Measurements from ENCODE around the gene KRTAP9-2.

KRTAP9-2 gene

DNA sequence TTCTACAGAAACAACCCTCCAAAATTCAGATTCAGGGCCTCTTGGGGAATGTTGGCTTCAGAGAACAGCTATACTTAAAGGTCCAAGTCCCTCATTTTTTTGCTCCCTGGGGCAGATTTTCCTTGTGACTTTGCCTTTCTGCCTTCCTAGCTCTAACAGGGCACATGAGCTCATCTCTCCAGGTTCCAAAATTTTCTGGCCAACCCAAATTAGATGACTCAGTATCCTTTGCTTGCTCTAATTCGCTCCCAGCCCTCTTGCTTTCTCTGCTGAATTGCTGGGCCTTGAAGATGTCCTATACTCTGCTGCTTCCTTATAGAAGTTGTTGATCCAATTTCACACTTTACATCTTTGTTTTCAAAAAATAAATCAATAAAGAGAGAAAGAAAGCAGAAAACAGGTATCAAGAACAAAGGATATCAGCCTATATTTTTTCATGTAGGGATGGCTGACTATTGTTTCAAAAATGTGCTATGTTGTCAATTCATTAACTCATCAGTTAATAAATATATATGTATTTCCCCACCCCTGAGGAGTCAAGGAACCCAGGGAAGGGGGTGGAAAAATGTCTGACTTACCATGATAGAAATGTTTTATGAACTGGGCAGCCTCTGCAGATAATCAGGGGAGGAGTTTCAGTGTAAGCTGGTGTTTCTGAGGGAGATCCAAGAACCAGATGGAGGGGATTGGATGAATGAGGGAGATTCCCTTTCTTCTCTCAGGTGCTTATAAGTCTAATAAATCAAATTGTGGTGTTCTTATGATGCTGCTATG is 47.4 kb upstream of the KRTAP9-2 start:
- TF ChIP-seq EP300 (IDR thresholded peaks at IDR 0.05; ENCODE audit: borderline replicate concordance): no peak
- TF ChIP-seq EGR1 (IDR thresholded peaks at IDR 0.05): no peak
- no peak for TF ChIP-seq TCF12 (IDR thresholded peaks at IDR 0.05; ENCODE audit: low read depth)

DNA sequence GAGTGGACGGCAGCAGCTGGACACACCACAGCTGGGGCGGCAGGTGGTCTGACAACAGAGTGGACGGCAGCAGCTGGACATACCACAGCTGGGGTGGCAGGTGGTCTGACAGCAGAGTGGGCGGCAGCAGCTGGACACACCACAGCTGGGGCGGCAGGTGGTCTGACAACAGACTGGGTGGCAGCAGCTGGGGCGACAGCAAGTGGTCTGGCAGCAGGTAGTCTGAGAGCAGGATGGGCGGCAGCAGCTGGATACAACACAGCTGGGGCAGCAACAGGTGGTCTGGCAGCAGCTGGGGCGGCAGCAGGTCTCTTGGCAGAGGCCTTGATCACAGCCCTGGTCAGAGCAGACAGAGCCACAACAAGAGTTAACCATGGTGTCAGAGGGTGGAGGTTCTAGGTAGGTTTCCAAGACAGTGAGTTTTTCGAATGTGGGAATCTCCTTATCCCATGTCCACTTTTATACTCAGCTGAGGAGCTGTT is 41.9 kb upstream of the KRTAP9-2 start, which contains the start of gene KRTAP4-1:
Gene KRTAP4-1 (minus strand): TSS at position 432 of the 482 bp plus-strand sequence. CDS start 57 bp downstream, at position 375.
- TF ChIP-seq, protein P1, sequence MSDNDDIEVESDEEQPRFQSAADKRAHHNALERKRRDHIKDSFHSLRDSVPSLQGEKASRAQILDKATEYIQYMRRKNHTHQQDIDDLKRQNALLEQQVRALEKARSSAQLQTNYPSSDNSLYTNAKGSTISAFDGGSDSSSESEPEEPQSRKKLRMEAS (IDR thresholded peaks at IDR 0.05): no peak
- TF ChIP-seq NFIC (IDR thresholded peaks at IDR 0.05) (no peak), EP300 (IDR thresholded peaks at IDR 0.05; ENCODE audit: borderline replicate concordance) (no peak), RAD21 (IDR thresholded peaks at IDR 0.05; ENCODE audit: low read depth) (no peak), TCF12 (IDR thresholded peaks at IDR 0.05; ENCODE audit: low read depth) (no peak), TAF1 (IDR thresholded peaks at IDR 0.05; ENCODE audit: low read depth) (no peak), TEAD4 (IDR thresholded peaks at IDR 0.05) (no peak)
- TF ChIP-seq, protein P2, sequence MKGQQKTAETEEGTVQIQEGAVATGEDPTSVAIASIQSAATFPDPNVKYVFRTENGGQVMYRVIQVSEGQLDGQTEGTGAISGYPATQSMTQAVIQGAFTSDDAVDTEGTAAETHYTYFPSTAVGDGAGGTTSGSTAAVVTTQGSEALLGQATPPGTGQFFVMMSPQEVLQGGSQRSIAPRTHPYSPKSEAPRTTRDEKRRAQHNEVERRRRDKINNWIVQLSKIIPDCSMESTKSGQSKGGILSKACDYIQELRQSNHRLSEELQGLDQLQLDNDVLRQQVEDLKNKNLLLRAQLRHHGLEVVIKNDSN (IDR thresholded peaks at IDR 0.05): no peak
- TF ChIP-seq, protein P3, sequence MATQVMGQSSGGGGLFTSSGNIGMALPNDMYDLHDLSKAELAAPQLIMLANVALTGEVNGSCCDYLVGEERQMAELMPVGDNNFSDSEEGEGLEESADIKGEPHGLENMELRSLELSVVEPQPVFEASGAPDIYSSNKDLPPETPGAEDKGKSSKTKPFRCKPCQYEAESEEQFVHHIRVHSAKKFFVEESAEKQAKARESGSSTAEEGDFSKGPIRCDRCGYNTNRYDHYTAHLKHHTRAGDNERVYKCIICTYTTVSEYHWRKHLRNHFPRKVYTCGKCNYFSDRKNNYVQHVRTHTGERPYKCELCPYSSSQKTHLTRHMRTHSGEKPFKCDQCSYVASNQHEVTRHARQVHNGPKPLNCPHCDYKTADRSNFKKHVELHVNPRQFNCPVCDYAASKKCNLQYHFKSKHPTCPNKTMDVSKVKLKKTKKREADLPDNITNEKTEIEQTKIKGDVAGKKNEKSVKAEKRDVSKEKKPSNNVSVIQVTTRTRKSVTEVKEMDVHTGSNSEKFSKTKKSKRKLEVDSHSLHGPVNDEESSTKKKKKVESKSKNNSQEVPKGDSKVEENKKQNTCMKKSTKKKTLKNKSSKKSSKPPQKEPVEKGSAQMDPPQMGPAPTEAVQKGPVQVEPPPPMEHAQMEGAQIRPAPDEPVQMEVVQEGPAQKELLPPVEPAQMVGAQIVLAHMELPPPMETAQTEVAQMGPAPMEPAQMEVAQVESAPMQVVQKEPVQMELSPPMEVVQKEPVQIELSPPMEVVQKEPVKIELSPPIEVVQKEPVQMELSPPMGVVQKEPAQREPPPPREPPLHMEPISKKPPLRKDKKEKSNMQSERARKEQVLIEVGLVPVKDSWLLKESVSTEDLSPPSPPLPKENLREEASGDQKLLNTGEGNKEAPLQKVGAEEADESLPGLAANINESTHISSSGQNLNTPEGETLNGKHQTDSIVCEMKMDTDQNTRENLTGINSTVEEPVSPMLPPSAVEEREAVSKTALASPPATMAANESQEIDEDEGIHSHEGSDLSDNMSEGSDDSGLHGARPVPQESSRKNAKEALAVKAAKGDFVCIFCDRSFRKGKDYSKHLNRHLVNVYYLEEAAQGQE (IDR thresholded peaks at IDR 0.05; ENCODE audit: low read depth): no peak

DNA sequence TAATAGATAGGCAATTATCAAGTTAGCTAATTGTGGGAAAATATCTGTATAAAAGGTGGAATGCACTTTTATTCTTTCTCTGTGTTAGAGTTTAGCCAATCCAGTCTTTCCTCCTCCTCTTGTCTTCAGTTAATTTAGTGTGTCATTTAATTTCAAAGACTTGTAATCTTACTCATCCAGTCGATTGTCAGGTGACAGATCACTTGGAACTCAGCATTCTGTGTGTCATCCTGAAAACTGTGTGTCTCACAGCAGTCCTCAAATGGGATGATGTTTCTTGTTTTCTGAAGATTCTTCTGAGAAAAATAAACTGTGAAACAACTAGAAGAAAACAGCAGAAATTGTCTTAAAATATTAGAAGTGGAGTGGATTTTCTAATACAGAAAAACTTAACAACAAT is 41.4 kb upstream of the KRTAP9-2 start:
- TF ChIP-seq TCF12 (IDR thresholded peaks at IDR 0.05; ENCODE audit: low read depth) (no peak), TAF1 (IDR thresholded peaks at IDR 0.05; ENCODE audit: low read depth) (no peak), NFIC (IDR thresholded peaks at IDR 0.05) (no peak), TEAD4 (IDR thresholded peaks at IDR 0.05) (no peak), RAD21 (IDR thresholded peaks at IDR 0.05; ENCODE audit: low read depth) (no peak), CEBPB (IDR thresholded peaks at IDR 0.05) (no peak), FOXM1 (IDR thresholded peaks at IDR 0.05; ENCODE audit: borderline replicate concordance, low read depth) (no peak), EP300 (IDR thresholded peaks at IDR 0.05; ENCODE audit: borderline replicate concordance) (no peak), EGR1 (IDR thresholded peaks at IDR 0.05) (no peak), CREB1 (IDR thresholded peaks at IDR 0.05; ENCODE audit: low read depth) (no peak), YY1 (IDR thresholded peaks at IDR 0.05; ENCODE audit: low read depth) (no peak), ZBTB7A (IDR thresholded peaks at IDR 0.05; ENCODE audit: low read depth) (no peak)
- TF ChIP-seq, protein P3 (IDR thresholded peaks at IDR 0.05; ENCODE audit: low read depth): no peak
- TF ChIP-seq, protein P1 (IDR thresholded peaks at IDR 0.05): no peak
- TF ChIP-seq, protein P2 (IDR thresholded peaks at IDR 0.05): no peak

DNA sequence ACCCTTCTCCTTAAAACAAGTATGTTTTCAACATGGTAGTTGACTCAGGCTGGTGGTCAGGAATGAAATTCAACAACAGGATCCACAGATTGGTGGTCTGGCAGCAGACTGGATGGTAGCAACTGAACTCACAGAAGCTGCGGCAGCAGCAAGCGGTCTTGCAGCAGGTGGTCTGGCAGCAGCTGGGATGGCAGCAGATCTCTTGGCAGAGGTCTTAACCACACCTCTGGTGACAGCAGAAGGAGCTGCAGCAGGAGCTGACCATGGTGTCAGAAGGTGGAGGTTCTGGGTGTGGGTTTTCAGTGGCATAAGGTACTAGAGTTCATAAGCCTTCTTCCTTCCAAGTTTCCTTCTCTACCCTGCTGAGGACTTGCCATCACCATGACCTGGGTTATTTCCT is 39.6 kb upstream of the KRTAP9-2 start:
- TF ChIP-seq EP300 (IDR thresholded peaks at IDR 0.05; ENCODE audit: borderline replicate concordance): no peak
- TF ChIP-seq, protein P3 (IDR thresholded peaks at IDR 0.05; ENCODE audit: low read depth): peak; percentile 64

All from Ishikawa (cell line).